Thyroid gland (tissue), 4 donors: ENCODE measurements around the gene KIF25. TPM values are rescaled to one million over a fixed set of nuclear protein-coding genes. Genes with fewer than 3 reads are reported as not detected.

ENCODE experiments used
- DNase-seq, 2 donors: peaks; one replicate each; pipeline ENCODE4 v3.0.0-alpha.2; 2019
- H3K27ac ChIP-seq, 3 donors: fragments of 200-600 bp; sonication (generic); 1 replicate in 2 of 3; 2 replicates in 1 of 3; pipeline ENCODE4 v1.5.1; 2016 to 2019; ENCODE audit warnings: mild to moderate bottlenecking in 1 of 3, moderate library complexity in 1 of 3
- H3K27me3 ChIP-seq: fragments of 200-600 bp; sonication (generic); one replicate; pipeline ENCODE4 v1.5.1; 2019
- H3K36me3 ChIP-seq, 2 donors: fragments of 200-600 bp; sonication (generic); one replicate each; pipeline ENCODE4 v1.5.1; 2016 to 2019
- H3K4me1 ChIP-seq, 2 donors: fragments of 200-600 bp; sonication (generic); one replicate each; pipeline ENCODE4 v1.5.1; 2017 to 2019
- H3K4me3 ChIP-seq, 3 donors: fragments of 200-600 bp; sonication (generic); replicated peaks in 1 of 3; 1 replicate in 2 of 3; 2 replicates in 1 of 3; pipeline ENCODE4 v1.5.1; 2016; ENCODE audit warnings: mild to moderate bottlenecking in 1 of 3
- H3K9me3 ChIP-seq: fragments of 200-600 bp; sonication (generic); one replicate; pipeline ENCODE4 v1.5.1; 2017
- POLR2A ChIP-seq, 2 donors: fragments of 450-650 bp; IDR thresholded peaks; one replicate each; pipeline ENCODE4 v1.6.1; 2017; ENCODE audit warnings: antibody characterized with exemption in 2 of 2, mild to moderate bottlenecking in 2 of 2, moderate library complexity in 1 of 2
- WGBS, 2 donors: methylation state at CpG; one replicate each; pipeline ENCODE4 v1.1.5; 2017; 5-methylcytosine and 5-hydroxymethylcytosine counted together
- intact Hi-C: fragments of 100-400 bp; cut with DNase I; formaldehyde crosslinking; loops from one replicate; pipeline ENCODE4 v1.15.1; 2023
- total RNA-seq, 4 donors: library from RNA; depleted of rRNA; stranded (reverse); fragments of >200 nt; gene quantifications; one replicate each; pipeline ENCODE4 v1.2.3, GENCODE V29; 2016
- TF ChIP-seq, protein P1 (sequence below), 6 experiments: fragments of 200-600 bp in 3 of 6; fragments of 450-650 bp in 3 of 6; sonication (generic) in 3 of 6; IDR thresholded peaks; one replicate each; pipeline ENCODE4 v1.5.1; 2016 to 2019; ENCODE audit warnings: antibody characterized with exemption in 6 of 6, mild to moderate bottlenecking in 2 of 6, inconsistent platforms in 1 of 6, moderate library complexity in 1 of 6

Gene KIF25
- total RNA-seq, 4 donors from 2014 or later, result not detected

DNA sequence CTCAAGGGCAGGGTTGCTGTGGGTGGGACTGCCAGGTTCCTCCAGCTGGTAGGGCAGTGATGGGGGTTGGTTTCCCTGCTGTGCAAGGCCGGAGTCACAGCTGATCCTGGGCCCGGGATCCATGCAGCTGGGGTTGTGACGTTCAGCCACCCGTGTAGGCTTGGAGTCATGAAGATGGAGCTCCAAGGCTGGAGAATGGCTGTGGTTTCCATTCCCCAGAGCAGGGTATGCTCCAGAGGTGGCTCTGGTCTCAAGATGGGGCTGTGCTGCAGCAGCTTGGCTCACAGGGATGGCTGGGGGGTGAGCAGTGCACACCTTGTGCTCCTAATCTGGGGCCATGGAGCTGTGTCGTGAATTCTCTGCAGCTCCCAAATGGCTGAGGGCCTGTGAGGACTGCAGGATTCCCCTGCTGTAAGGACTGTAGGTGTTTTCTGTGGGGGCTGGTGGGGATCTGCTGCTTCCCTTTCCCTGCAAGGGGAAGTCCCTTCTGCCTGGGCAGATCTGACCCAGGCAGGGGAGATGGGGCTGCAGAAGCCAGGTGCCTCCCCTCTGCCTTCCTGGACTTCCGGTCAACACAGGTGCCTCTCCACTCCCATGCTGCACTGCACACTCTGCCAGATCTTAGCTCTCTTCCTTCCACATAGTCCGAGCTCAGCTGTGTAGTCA lies 15.9 kb downstream of the KIF25 start:
- DNase-seq, result no peak
- no peak for TF ChIP-seq POLR2A (IDR thresholded peaks at IDR 0.05)
- Histone ChIP-seq H3K36me3 (no peaks in the 10 kb centered on the region), H3K27me3 (no peaks in the 10 kb centered on the region), H3K27ac (no peak overlapping the region), H3K4me3 (no peak overlapping the region), H3K4me1 (no peaks in the 10 kb centered on the region), H3K9me3 (no peaks in the 10 kb centered on the region)
- 83 to 87% methylated on average over 2 to 7 of the region's 7 CpGs for WGBS, 2 donors
- intact Hi-C loops, result no loop called here

DNA sequence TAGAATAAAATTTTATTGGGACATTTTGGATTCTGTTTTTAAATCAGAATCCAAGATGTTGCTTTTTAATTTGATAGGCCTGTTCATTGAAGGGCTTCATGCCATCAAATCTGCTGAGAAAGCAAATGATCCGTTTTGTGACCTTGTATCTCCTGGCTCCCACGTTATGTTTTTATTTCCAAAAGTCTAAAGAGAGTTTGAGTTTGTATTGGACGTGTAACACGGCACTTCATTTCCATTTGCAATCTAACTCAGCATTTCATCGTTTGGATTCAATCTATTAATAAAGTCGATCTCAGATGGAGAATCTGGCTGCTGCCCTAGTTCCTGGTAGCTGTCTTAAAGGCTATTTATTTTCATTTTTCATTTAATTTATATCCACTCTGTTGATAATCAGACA lies 17.0 kb downstream of the KIF25 start:
- Histone ChIP-seq H3K36me3 (no peaks in the 10 kb centered on the region), H3K27me3 (no peaks in the 10 kb centered on the region), H3K27ac (no peak overlapping the region), H3K9me3 (no peaks in the 10 kb centered on the region), H3K4me3 (no peak overlapping the region), H3K4me1 (no peaks in the 10 kb centered on the region)
- intact Hi-C loops, result no loop called here
- 37 to 44% methylated on average over 6 of the region's 6 CpGs for WGBS, 2 donors
- TF ChIP-seq, protein P1, sequence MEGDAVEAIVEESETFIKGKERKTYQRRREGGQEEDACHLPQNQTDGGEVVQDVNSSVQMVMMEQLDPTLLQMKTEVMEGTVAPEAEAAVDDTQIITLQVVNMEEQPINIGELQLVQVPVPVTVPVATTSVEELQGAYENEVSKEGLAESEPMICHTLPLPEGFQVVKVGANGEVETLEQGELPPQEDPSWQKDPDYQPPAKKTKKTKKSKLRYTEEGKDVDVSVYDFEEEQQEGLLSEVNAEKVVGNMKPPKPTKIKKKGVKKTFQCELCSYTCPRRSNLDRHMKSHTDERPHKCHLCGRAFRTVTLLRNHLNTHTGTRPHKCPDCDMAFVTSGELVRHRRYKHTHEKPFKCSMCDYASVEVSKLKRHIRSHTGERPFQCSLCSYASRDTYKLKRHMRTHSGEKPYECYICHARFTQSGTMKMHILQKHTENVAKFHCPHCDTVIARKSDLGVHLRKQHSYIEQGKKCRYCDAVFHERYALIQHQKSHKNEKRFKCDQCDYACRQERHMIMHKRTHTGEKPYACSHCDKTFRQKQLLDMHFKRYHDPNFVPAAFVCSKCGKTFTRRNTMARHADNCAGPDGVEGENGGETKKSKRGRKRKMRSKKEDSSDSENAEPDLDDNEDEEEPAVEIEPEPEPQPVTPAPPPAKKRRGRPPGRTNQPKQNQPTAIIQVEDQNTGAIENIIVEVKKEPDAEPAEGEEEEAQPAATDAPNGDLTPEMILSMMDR (IDR thresholded peaks at IDR 0.05), result no peak
- no peak for TF ChIP-seq POLR2A (IDR thresholded peaks at IDR 0.05)
- no peak for DNase-seq

DNA sequence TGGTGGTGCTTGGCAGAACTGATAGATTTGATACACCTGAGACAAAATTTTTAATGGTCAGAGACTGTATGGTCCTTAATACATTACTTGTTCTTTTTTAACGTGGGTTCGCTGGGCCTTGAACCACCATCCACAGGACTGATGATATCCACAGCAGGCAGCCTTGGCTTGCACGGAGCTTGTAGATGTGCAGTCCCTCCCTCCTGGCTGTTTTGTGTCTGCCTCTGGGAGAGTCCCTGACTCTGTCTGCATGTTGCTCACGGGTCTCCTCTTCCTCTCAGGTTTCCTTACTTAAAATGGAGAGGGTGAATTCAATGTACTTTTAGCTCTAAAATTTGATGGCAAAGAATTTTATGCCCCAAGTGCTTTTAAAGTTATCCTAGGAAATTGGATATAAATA lies 17.5 kb downstream of the KIF25 start:
- Histone ChIP-seq H3K9me3 (no peaks in the 10 kb centered on the region), H3K27me3 (no peaks in the 10 kb centered on the region), H3K36me3 (no peaks in the 10 kb centered on the region), H3K4me1 (no peaks in the 10 kb centered on the region), H3K4me3 (no peak overlapping the region), H3K27ac (no peak overlapping the region)
- DNase-seq, result no peak
- WGBS, 2 donors, result 81 to 82% methylated on average over 4 of the region's 4 CpGs
- intact Hi-C loops, result no loop called here
- TF ChIP-seq, protein P1 (IDR thresholded peaks at IDR 0.05), result no peak
- no peak for TF ChIP-seq POLR2A (IDR thresholded peaks at IDR 0.05)

DNA sequence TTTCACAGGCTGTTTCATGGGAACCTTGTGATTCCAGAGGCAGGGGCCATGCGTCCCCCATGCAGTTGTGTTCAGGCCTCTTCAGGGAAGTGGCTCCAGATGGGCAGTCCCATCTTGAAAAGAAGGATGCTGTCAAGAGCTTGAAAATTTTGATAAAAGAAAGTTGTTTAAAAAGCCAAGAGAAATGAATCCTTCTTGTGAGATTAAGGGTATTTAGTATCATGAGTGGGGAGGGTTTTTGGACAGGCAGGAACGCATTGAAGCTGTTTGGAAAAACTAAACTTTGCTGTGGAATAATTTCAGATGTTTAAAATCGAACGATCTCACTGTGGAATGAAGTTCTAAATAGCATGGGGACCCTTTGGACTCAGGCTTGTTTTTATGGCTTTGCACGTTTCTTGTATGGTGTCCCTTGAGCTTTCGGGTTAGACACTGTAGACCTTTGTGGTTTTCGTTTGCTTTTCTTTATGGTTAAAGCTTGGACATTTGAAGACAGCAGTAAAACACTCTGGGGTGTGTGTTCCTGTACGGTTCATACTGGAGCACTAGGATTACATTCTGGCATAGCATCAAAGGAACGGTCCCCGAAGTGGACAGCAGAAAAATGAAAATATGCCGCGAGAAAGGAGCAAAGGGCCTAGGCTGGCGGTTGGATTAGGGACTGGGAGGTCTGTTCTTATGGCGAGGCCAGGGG lies 18.2 kb downstream of the KIF25 start:
- Histone ChIP-seq H3K27me3 (no peaks in the 10 kb centered on the region), H3K9me3 (no peaks in the 10 kb centered on the region), H3K4me3 (no peak overlapping the region), H3K27ac (no peak overlapping the region), H3K36me3 (no peaks in the 10 kb centered on the region), H3K4me1 (no peaks in the 10 kb centered on the region)
- TF ChIP-seq, protein P1 (IDR thresholded peaks at IDR 0.05), result no peak
- TF ChIP-seq POLR2A (IDR thresholded peaks at IDR 0.05), result no peak
- DNase-seq, result no peak
- WGBS, 2 donors, result 78 to 80% methylated on average over 14 of the region's 14 CpGs
- intact Hi-C loops, result no loop called here

DNA sequence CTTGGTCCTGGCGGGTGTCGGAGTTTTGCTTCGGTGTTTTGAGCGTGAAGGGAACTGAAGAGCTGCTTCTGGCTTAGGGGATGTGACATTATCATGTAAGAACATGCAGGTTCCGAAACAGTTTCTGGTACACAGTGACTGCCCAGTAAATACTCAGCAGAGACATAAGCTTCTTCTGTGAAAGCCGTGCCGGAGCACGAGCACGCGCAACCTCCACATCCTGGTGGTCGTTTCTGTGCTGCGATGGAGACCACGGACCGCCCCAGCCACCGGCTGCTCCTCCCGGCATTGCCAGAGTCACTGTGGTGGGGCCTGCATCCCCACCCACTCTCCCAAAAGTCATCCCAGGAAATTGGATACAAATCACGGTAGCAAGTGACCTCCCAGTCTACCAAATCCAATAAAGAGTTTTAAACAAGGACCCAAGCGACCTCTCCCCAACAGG lies 18.7 kb downstream of the KIF25 start:
- Histone ChIP-seq H3K4me1 (no peaks in the 10 kb centered on the region), H3K4me3 (no peak overlapping the region), H3K27me3 (no peaks in the 10 kb centered on the region), H3K36me3 (no peaks in the 10 kb centered on the region), H3K9me3 (no peaks in the 10 kb centered on the region), H3K27ac (no peak overlapping the region)
- no peak for DNase-seq
- WGBS, 2 donors, result 89 to 96% methylated on average over 18 of the region's 18 CpGs
- intact Hi-C loops, result no loop called here
- TF ChIP-seq, protein P1 (IDR thresholded peaks at IDR 0.05), result no peak
- no peak for TF ChIP-seq POLR2A (IDR thresholded peaks at IDR 0.05)
